CD4-positive, alpha-beta memory T cell (primary cell): ENCODE data around the gene SMARCD1. TPM values are rescaled to one million over a fixed set of nuclear protein-coding genes. Genes with fewer than 3 reads are reported as not detected.

Source experiments
- CTCF ChIA-PET: fragments of 350-600 bp; sonication (Branson Sonifier 250); formaldehyde crosslinking; loops from one replicate; lab custom pipeline; 2021; ENCODE audit warnings: inconsistent platforms; ENCODE audit not compliant: partially characterized antibody; lab: Charles Lee
- POLR2A ChIA-PET: fragments of 350-600 bp; sonication (Branson Sonifier 250); formaldehyde crosslinking; loops from one replicate; lab custom pipeline; 2021; ENCODE audit not compliant: partially characterized antibody; lab: Charles Lee
- DNase-seq, 5 donors: peaks; one replicate each; pipeline versions ENCODE4 v3.0.0 to v3.0.0-alpha.2; 2020 to 2022; ENCODE audit warnings: mixed read lengths in 1 of 5
- H3K27ac ChIP-seq: one replicate; pipeline ENCODE4 v1.7.0; 2013; ENCODE audit warnings: low read depth, low read length
- H3K27me3 ChIP-seq: 2 replicates; pipeline ENCODE4 v1.7.0; 2013; ENCODE audit warnings: mild to moderate bottlenecking, low read length, moderate library complexity; ENCODE audit not compliant: insufficient read depth
- H3K36me3 ChIP-seq: 2 replicates; pipeline ENCODE4 v1.7.0; 2013; ENCODE audit warnings: mild to moderate bottlenecking, low read length, moderate library complexity; ENCODE audit not compliant: insufficient read depth
- H3K4me1 ChIP-seq: 2 replicates; pipeline ENCODE4 v1.7.0; 2013; ENCODE audit warnings: mild to moderate bottlenecking, low read length, moderate library complexity; ENCODE audit not compliant: insufficient read depth
- H3K4me3 ChIP-seq, 2 donors: one replicate each; pipeline ENCODE4 v1.7.0; 2013; ENCODE audit warnings: low read length in 2 of 2, mild to moderate bottlenecking in 1 of 2
- H3K9me3 ChIP-seq, 2 donors: one replicate each; pipeline ENCODE4 v1.7.0; 2013; ENCODE audit warnings: low read length in 2 of 2, control low read depth in 1 of 2; ENCODE audit not compliant: control insufficient read depth in 1 of 2
- H3K27ac Mint-ChIP-seq, 7 donors: one replicate each; pipeline ENCODE4 v1.8.0; 2020 to 2021; ENCODE audit warnings: mixed read lengths in 7 of 7, mild to moderate bottlenecking in 6 of 7, inconsistent platforms in 3 of 7, moderate library complexity in 3 of 7
- H3K27me3 Mint-ChIP-seq, 2 donors: one replicate each; pipeline ENCODE4 v1.8.0; 2020 to 2021; ENCODE audit warnings: mixed read lengths in 2 of 2
- H3K36me3 Mint-ChIP-seq, 2 donors: one replicate each; pipeline ENCODE4 v1.8.0; 2020 to 2021; ENCODE audit warnings: mixed read lengths in 2 of 2, inconsistent platforms in 1 of 2, mild to moderate bottlenecking in 1 of 2
- H3K4me1 Mint-ChIP-seq, 4 donors: one replicate each; pipeline ENCODE4 v1.8.0; 2020 to 2021; ENCODE audit warnings: mixed read lengths in 4 of 4, mild to moderate bottlenecking in 1 of 4
- H3K4me3 Mint-ChIP-seq, 8 donors: one replicate each; pipeline ENCODE4 v1.8.0; 2020 to 2021; ENCODE audit warnings: mixed read lengths in 8 of 8, mild to moderate bottlenecking in 7 of 8, moderate library complexity in 6 of 8, inconsistent platforms in 3 of 8
- H3K9me3 Mint-ChIP-seq, 8 donors: one replicate each; pipeline ENCODE4 v1.8.0; 2020 to 2021; ENCODE audit warnings: mixed read lengths in 8 of 8, mild to moderate bottlenecking in 5 of 8, inconsistent platforms in 3 of 8, moderate library complexity in 1 of 8
- intact Hi-C: fragments of 100-400 bp; cut with micrococcal nuclease; formaldehyde crosslinking; loops from one replicate; pipeline ENCODE4 v1.15.1; 2023
- polyA plus RNA-seq, 2 donors: library from polyadenylated mRNA; unstranded; fragments of 300-500 nt; fragmentation: Illumina TruSeq; gene quantifications; one replicate each; pipeline ENCODE4 v1.2.3, GENCODE V29; 2021
- total RNA-seq, 2 experiments: library from RNA; stranded (reverse); gene quantifications; one replicate each; pipeline ENCODE4 v1.2.3, GENCODE V29; 2021

Gene SMARCD1
- total and polyA plus RNA-seq, 4 experiments from 2014 or later, result 13.0 to 64.5 (median 37.0) TPM

- Mint-ChIP-seq H3K9me3 (no peaks in the 10 kb centered on the region), H3K27ac (peak overlapping the region in 1 of 7 donors; percentile 79), H3K4me3 (no peak overlapping the region), H3K36me3 (no peaks in the 10 kb centered on the region), H3K4me1 (peaks cover under 1 to 5% (median 2%) of the 10 kb centered on the region in 4 donors), H3K27me3 (no peaks in the 10 kb centered on the region)
- POLR2A ChIA-PET, result no interaction called here
- H3K27me3 ChIP-seq, result no peaks in the 10 kb centered on the region
- no peak for DNase-seq
- no peak overlapping the region for H3K27ac ChIP-seq
- peaks cover 3% of the 10 kb centered on the region for H3K4me1 ChIP-seq
- no peak overlapping the region for H3K4me3 ChIP-seq
- no peaks in the 10 kb centered on the region for H3K9me3 ChIP-seq
- CTCF ChIA-PET, result interaction anchor here (1.0 to 8.6 kb wide), 9 partner anchors 9 to 394 kb away, joined by 3 to 88 read pairs (median 7); partner anchors contain the start of genes CERS5, COX14 and SMARCD1
- intact Hi-C loops, result loop anchor here (1.0 to 10.0 kb wide), 3 partner anchors 57 to 239 kb away; no protein-coding TSS in a partner anchor
- H3K36me3 ChIP-seq, result no peaks in the 10 kb centered on the region
Observed at GRCh38 chr12:50075808-50076170, 9.4 kb upstream of the SMARCD1 start.

GRCh38 chr12:50077099-50077498, 8.0 kb upstream of the SMARCD1 start:
- no peaks in the 10 kb centered on the region for H3K36me3 Mint-ChIP-seq
- H3K27me3 ChIP-seq, result no peaks in the 10 kb centered on the region
- H3K4me3 Mint-ChIP-seq, result no peak overlapping the region
- no peaks in the 10 kb centered on the region for H3K9me3 Mint-ChIP-seq
- no peak for DNase-seq
- H3K27ac Mint-ChIP-seq, result no peak overlapping the region
- no peaks in the 10 kb centered on the region for H3K9me3 ChIP-seq
- H3K27me3 Mint-ChIP-seq, result no peaks in the 10 kb centered on the region
- H3K4me3 ChIP-seq, result no peak overlapping the region
- no peak overlapping the region for H3K27ac ChIP-seq
- H3K4me1 Mint-ChIP-seq, result peaks cover 0 to 3% (median 2%) of the 10 kb centered on the region in 4 donors
- no peaks in the 10 kb centered on the region for H3K36me3 ChIP-seq
- intact Hi-C loops, result loop anchor here (5.0 to 10.0 kb wide), 2 partner anchors 55 to 238 kb away; no protein-coding TSS in a partner anchor
- POLR2A ChIA-PET, result no interaction called here
- CTCF ChIA-PET, result interaction anchor here (1.0 to 8.6 kb wide), 11 partner anchors 8 to 393 kb away, joined by 3 to 88 read pairs (median 4); partner anchors contain the start of genes CERS5, COX14 and SMARCD1
- H3K4me1 ChIP-seq, result peaks cover 3% of the 10 kb centered on the region

GRCh38 chr12:50078281-50078680, 6.9 kb upstream of the SMARCD1 start:
- H3K27me3 ChIP-seq, result no peaks in the 10 kb centered on the region
- Mint-ChIP-seq H3K4me3 (no peak overlapping the region), H3K36me3 (no peaks in the 10 kb centered on the region), H3K4me1 (peaks cover 2 to 5% (median 3%) of the 10 kb centered on the region in 4 donors), H3K27me3 (no peaks in the 10 kb centered on the region), H3K27ac (no peak overlapping the region), H3K9me3 (no peaks in the 10 kb centered on the region)
- DNase-seq, result no peak
- H3K4me1 ChIP-seq, result peaks cover 3% of the 10 kb centered on the region
- intact Hi-C loops, result loop anchor here (5.0 to 10.0 kb wide), 2 partner anchors 54 to 237 kb away; no protein-coding TSS in a partner anchor
- no peaks in the 10 kb centered on the region for H3K36me3 ChIP-seq
- no peaks in the 10 kb centered on the region for H3K9me3 ChIP-seq
- no peak overlapping the region for H3K27ac ChIP-seq
- ChIA-PET CTCF (interaction anchor here (0.9 to 5.0 kb wide), 7 partner anchors 9 to 98 kb away, joined by 3 to 30 read pairs (median 4); partner anchors contain the start of gene COX14), POLR2A (no interaction called here)
- no peak overlapping the region for H3K4me3 ChIP-seq

DNA sequence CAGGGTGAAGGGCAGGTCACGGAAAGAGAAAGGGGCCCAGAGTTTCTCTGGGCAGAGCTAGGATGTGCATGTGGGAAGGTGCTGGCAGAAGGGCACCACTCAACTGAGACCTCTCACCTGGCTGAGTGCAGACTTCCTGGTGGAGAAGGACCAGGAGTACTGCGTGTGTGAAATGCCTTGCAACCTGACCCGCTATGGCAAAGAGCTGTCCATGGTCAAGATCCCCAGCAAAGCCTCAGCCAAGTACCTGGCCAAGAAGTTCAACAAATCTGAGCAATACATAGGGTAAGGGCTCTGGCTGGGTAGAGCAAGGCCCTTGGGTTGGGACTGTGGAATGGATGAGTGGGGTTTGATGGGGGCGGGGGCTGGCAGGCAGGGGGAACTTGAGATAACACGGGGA, 5.4 kb upstream of the SMARCD1 start:
- DNase-seq, result no peak
- no peaks in the 10 kb centered on the region for H3K36me3 ChIP-seq
- no peaks in the 10 kb centered on the region for H3K27me3 Mint-ChIP-seq
- no peak overlapping the region for H3K27ac ChIP-seq
- no peaks in the 10 kb centered on the region for H3K27me3 ChIP-seq
- ChIA-PET POLR2A (no interaction called here), CTCF (interaction anchor here (1.5 to 12.9 kb wide), 2 partner anchors 10 to 92 kb away, joined by 4 to 197 read pairs; partner anchors contain the start of gene CERS5)
- H3K4me1 ChIP-seq, result peaks cover 9% of the 10 kb centered on the region
- H3K4me3 Mint-ChIP-seq, result no peak overlapping the region
- no peaks in the 10 kb centered on the region for H3K9me3 Mint-ChIP-seq
- peaks cover 0 to 2% of the 10 kb centered on the region in 2 donors for H3K36me3 Mint-ChIP-seq
- no peak overlapping the region for H3K4me3 ChIP-seq
- H3K9me3 ChIP-seq, result no peaks in the 10 kb centered on the region
- intact Hi-C loops, result loop anchor here (5.0 to 10.0 kb wide), 3 partner anchors 53 to 325 kb away; partner anchors contain the start of gene LARP4
- peaks cover 4 to 16% (median 10%) of the 10 kb centered on the region in 4 donors for H3K4me1 Mint-ChIP-seq
- no peak overlapping the region for H3K27ac Mint-ChIP-seq

DNA sequence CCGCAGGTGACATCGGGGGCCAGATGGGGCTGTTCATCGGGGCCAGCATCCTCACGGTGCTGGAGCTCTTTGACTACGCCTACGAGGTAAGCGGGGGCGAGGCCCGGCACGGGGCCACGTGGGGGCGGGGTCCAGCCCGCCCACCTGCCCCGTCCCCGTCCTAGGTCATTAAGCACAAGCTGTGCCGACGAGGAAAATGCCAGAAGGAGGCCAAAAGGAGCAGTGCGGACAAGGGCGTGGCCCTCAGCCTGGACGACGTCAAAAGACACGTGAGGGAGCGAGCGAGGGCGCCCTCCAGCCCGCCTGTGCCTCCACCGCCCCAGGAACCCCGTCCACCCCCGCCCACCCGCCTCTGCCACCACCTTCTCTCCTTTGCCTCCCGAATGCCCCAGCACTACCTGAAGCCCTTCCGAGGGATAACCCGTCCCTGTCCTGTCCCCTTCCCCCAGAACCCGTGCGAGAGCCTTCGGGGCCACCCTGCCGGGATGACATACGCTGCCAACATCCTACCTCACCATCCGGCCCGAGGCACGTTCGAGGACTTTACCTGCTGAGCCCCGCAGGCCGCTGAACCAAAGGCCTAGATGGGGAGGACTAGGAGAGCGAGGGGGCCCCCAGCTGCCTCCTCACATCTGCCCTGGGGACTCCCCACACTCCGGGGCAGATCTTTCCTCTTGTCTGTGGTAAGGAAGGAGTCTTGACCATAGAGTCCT, 3.9 kb upstream of the SMARCD1 start:
- no peaks in the 10 kb centered on the region for H3K9me3 ChIP-seq
- H3K27me3 ChIP-seq, result no peaks in the 10 kb centered on the region
- Mint-ChIP-seq H3K4me1 (peaks cover 7 to 28% (median 13%) of the 10 kb centered on the region in 4 donors), H3K27me3 (no peaks in the 10 kb centered on the region), H3K9me3 (no peaks in the 10 kb centered on the region), H3K4me3 (peak overlapping the region in 1 of 8 donors; percentile 61), H3K36me3 (peaks cover 0 to 11% of the 10 kb centered on the region in 2 donors), H3K27ac (peak overlapping the region in 2 of 7 donors; percentile 43 to 72)
- no peaks in the 10 kb centered on the region for H3K36me3 ChIP-seq
- H3K27ac ChIP-seq, result no peak overlapping the region
- POLR2A ChIA-PET, result no interaction called here
- intact Hi-C loops, result loop anchor here (10.0 kb wide), 1 partner anchor 324 kb away; the partner anchor contains the start of gene LARP4
- DNase-seq, result no peak
- CTCF ChIA-PET, result interaction anchor here (12.9 kb wide), 1 partner anchor 91 kb away, joined by 197 read pairs; the partner anchor contains the start of gene CERS5
- H3K4me1 ChIP-seq, result peaks cover 13% of the 10 kb centered on the region
- H3K4me3 ChIP-seq, result no peak overlapping the region

- POLR2A ChIA-PET, result interaction anchor here (1.4 to 4.6 kb wide), 2 partner anchors 30 to 84 kb away, joined by 8 to 110 read pairs; partner anchors contain the start of genes CERS5 and COX14
- Mint-ChIP-seq H3K9me3 (no peaks in the 10 kb centered on the region), H3K4me1 (peaks cover 7 to 28% (median 19%) of the 10 kb centered on the region in 4 donors), H3K4me3 (peak overlapping the region in 2 of 8 donors; percentile 5 to 59), H3K27ac (peak overlapping the region in 5 of 7 donors; percentile 17 to 82 (median 63)), H3K27me3 (no peaks in the 10 kb centered on the region), H3K36me3 (peaks cover 9 to 24% of the 10 kb centered on the region in 2 donors)
- Histone ChIP-seq H3K27ac (no peak overlapping the region), H3K4me1 (peaks cover 16% of the 10 kb centered on the region), H3K27me3 (no peaks in the 10 kb centered on the region), H3K4me3 (no peak overlapping the region), H3K9me3 (no peaks in the 10 kb centered on the region), H3K36me3 (peaks cover 10% of the 10 kb centered on the region)
- DNase-seq, result no peak
- intact Hi-C loops, result loop anchor here (10.0 kb wide), 1 partner anchor 322 kb away; the partner anchor contains the start of gene LARP4
- CTCF ChIA-PET, result interaction anchor here (1.5 to 16.2 kb wide), 4 partner anchors 12 to 89 kb away, joined by 3 to 316 read pairs (median 106); partner anchors contain the start of genes CERS5, COX14 and GPD1
Observed at GRCh38 chr12:50082644-50083043, 2.5 kb upstream of the SMARCD1 start.
